C4-2B (cell line): ENCODE data around the gene ANKRD44.

Experiments
- ZFX ChIP-seq: fragments of 450-650 bp; IDR thresholded peaks from 2 replicates; pipeline ENCODE4 v1.6.1; 2017
- TF ChIP-seq, protein P1 (sequence below): fragments of 450-650 bp; conservative IDR thresholded peaks from 2 replicates; pipeline ENCODE4 v1.5.1; 2017; ENCODE audit warnings: mild to moderate bottlenecking

DNA sequence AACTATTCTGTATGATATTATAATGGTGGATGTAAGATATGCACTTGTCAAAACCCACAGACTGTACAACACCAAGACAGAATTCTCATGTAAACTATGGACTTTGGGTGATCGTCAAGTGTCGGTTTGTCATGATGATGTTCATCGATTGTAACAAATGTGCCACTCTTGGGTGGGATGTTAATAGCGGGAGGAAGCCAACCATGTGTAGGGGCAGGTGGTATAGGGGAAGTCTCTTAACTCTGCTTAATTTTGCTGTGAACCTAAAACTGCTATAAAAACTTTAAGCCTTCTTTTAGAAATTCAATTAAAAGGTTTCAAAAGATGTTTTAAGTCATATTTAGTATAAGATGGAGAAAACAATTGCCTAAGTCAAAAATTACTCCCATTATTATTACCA, 139.0 kb downstream of the ANKRD44 start:
- TF ChIP-seq, protein P1, sequence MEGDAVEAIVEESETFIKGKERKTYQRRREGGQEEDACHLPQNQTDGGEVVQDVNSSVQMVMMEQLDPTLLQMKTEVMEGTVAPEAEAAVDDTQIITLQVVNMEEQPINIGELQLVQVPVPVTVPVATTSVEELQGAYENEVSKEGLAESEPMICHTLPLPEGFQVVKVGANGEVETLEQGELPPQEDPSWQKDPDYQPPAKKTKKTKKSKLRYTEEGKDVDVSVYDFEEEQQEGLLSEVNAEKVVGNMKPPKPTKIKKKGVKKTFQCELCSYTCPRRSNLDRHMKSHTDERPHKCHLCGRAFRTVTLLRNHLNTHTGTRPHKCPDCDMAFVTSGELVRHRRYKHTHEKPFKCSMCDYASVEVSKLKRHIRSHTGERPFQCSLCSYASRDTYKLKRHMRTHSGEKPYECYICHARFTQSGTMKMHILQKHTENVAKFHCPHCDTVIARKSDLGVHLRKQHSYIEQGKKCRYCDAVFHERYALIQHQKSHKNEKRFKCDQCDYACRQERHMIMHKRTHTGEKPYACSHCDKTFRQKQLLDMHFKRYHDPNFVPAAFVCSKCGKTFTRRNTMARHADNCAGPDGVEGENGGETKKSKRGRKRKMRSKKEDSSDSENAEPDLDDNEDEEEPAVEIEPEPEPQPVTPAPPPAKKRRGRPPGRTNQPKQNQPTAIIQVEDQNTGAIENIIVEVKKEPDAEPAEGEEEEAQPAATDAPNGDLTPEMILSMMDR, result no peak
- no peak for TF ChIP-seq ZFX
